Measurements from ENCODE around the gene GASK1A. TPM values are rescaled to one million over a fixed set of nuclear protein-coding genes. Genes with fewer than 3 reads are reported as not detected.
A peak's percentile ranks its signal among the peaks of the same experiment; 100 is the strongest.
"Not testable (repeated sequence)": the region's sequence is repeated elsewhere in the genome, so short reads cannot be mapped to it uniquely, and the experiment has no call there.

The GASK1A gene
- total RNA-seq: 0.09 TPM in 1 of 2 replicates, not detected in the other

DNA sequence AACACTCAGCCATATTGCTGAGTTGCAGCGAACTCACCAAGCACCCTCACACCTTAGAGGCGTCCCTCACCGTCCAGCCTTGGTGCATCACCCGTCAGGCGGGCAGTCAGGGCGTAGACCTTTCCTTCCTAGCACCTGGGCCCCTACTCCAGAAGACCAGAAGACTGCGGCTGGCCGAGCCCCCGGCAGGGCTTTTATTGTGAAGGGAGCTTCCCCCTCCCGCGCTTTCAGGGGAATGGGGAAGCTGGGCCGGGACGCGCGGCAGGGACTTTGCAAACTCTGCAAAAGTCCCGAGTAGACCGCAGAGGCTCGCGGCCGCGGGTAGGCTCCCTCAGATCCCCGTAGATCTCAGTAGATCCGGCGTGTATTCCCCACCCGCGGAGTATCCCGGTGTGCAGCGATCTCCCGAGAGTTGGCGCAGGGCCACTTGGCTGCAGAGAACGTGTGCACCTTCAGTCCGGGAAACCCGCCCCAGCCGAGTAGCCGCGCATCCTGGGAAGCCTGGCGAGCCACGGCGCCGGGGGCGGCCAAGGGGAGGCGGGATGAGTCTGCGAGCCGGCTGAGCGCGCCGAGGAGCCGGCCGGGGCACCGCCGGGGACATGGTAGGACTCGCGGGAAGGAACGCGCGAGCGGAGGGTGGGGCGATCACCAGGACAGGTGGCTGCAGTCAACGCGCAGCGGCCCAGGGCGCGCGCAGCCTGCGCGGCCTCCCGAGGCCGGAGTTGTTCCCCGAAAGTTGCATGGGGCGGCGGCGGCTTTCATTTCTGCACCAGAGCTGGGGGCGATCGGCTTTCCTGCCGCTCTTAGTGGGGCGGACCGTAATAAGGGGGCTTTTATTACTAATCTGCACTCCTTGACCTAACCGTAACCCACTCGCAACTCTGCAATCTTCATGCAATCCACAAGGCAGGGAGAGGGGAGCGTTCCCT lies at the start of gene GASK1A:
Gene GASK1A (plus strand): TSS at position 268 of the 929 bp plus-strand sequence. CDS start 332 bp downstream, at position 600.
- peak; percentile 8 for DNase-seq

DNA sequence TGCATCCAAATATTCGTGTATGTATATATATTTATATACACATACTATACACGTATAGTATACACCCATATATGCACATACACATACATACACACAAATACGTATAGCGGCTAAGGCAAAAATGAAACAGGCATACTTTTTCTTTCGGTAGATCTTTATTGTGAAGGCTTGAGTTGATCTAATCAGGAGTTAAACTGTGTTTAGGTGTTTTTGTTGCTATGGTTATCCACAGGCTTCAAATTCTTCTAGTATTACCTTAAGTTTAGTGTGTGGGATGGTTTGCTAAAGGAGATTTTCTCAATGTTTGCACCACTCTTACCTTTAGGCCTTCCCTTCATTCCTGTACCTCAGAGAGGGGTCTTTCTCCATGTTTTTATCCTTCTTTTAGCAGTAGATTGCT lies 45.0 kb upstream of the GASK1A start:
- no peak for DNase-seq

DNA sequence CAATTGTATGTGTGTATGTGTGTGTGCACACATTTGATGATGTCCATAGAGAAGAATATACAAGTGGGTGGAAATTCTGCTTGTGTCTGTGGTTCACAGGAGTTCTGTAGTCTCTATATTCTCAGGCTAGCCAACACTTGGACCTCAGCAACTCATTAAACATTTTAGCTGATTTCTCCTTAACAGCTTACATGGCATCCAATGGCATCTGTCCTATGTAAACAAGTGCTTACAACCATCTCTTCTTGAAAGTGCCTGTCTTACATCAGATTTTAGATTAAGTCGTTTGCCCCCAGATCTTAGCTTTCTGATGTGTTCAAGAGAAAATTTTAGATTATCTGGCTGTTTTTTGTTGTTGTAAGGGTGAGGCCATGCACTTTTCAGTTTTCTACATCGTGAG lies 44.2 kb upstream of the GASK1A start:
- no peak for DNase-seq

GRCh38 chr3:42935472-42935871 lies 43.6 kb upstream of the GASK1A start:
- DNase-seq: no peak

DNA sequence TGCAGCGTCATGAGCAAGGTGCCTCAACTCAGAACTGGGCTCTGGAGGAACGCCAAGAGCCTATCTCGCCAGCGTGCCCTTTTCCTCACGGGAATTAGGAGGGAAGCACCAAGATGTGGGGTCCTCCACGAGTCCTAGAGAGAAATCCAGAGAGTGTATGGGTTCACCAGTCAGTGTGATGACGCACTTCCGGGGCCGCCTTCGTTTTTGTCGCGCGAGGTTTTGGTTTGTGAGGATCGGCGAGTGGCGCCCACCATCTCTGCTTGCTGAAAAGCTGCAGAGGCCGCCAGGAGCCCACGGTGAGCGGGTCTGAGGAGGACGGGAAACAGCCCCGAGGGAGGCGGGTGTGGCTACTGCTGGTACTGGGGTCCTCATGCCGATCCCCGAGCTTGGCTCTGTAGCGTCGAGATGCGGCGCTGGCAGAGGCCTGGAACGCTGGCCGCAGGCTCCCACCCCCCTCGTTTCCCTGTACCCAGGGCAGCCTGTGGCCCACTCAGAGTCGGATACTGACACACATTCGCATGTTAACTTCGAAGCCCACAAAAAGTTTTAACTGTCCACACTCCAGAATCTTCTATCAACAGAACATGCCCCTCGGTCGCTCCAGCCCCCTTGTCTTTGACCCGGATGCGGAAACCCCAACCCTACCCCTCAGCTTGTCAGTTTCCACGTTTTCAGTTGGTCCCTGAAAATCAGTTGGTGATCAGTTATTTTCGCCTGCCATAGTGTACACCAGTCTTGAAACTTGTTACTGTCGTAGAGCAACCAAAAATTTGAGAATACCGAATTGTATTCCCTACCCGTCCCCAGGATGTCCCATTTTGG lies 42.7 kb upstream of the GASK1A start:
- DNase-seq: no peak

- DNase-seq: no peak
These were observed 41.8 kb upstream of the GASK1A start for GRCh38 chr3:42937334-42937733.

DNA sequence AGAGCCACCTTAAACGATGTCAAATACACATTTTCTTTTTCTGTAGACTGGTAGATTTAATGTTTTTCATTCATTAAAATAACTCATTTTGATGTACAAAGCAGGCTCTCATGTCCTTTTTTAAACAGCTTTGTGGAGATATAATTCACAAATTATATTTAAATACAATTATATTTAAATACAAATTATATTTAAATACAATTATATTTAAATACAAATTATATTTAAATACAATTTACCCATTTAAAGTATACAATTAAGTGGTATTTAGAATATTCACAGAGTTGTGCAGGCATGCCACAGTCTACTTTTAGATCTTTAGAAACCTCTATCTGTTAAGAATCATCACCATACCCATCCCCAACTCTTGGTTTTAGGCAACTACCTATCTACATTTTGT lies 36.4 kb upstream of the GASK1A start:
- DNase-seq: no peak

DNA sequence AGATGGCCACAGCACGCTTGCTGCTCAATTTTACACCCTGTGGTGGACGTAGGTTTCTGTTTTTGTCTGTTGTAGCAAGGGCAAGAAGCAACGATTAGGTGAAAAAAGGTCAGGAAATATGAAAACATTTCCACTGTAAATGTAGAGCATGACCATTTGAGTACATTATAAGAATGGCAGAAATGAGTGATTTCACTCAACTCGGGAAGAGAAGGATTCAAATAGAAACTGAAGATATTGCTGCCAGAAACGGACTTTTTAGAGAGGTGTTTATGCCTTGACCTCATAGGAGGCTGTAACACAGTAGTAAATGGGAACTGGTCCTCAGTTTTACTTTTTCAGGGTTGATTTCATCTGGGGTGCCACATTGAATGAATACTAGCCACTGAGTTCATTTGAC lies 33.1 kb upstream of the GASK1A start:
- DNase-seq: no peak

DNA sequence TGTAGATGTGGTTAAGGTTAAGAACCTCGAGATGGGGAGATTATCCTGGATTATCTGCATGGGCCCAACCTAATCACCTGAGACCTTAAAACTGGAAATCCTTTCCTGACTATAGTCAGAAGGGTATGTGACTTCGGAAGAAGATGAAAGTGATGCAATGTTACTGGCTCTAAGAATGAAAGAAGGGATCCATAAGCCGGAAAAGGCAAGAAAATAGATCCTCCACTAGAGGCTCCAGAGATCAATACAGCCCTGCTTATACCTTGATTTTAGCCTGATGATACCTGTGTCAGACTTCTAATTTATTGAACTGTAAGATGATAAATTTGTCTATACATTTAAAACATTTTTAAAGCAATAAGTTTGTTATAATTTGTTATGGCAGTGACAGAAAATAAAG lies 21.5 kb upstream of the GASK1A start:
- DNase-seq: no peak

- peak; percentile 30 for DNase-seq
These were observed 18.8 kb upstream of the GASK1A start for GRCh38 chr3:42960282-42960681.

DNA sequence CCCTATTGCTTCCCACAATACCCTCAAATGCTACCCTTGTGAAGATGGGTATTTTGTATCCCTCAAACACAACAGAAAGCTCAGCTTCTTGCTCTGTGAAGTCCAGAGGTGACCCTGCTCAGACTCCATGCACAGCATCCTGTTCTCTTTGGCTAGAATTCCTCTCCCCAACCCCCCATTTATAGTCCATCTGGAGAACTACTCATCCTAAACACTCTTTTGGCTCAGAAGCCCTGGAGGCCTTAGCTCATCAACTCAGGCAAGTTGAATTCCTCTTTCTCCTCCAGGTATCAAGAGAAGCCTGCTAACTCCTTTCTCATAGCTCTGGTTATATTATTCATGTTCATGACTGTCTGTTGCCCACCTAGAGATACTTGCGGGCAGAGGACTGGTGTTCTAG lies 18.3 kb upstream of the GASK1A start:
- no peak for DNase-seq

- DNase-seq: peak; percentile 74
These were observed 17.5 kb upstream of the GASK1A start for GRCh38 chr3:42961633-42962032.

DNA sequence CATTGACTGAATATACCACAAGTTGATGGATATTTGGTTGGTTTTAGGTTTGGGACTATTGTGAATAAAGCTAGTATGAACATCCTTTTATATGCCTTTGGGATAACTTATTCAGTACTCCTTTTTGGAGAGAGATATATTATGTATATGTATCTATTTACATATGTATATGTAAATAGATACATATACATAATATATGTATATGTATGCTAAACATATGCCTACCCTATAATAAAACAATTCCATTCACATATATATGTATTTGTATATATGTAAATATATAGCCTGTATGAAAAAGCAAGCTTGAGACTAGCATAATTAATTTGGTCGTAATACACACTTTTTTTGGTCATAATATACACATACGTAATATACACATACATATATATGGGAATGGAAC lies 15.8 kb upstream of the GASK1A start:
- no peak for DNase-seq

DNA sequence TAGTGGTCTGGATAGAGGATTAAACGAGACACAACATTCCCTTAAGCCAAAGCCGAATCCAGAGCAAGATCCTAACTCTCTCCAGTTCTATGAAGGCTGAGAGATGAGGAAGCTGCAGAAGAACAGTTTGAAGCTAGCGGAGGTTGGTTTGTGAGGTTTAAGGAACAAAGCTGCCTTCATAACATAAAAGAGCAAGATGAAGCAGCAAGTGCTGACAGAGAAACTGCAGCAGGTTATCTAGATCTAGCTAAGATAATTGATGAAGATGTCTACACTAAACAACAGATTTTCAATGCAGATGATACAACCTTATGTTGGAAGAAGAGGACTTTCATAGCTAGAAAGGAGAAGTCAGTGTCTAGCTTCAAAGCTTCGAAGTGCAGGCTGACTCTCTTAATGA lies 14.8 kb upstream of the GASK1A start:
- no peak for DNase-seq

- no peak for DNase-seq
These were observed 8.6 kb upstream of the GASK1A start for GRCh38 chr3:42970557-42970956.

DNA sequence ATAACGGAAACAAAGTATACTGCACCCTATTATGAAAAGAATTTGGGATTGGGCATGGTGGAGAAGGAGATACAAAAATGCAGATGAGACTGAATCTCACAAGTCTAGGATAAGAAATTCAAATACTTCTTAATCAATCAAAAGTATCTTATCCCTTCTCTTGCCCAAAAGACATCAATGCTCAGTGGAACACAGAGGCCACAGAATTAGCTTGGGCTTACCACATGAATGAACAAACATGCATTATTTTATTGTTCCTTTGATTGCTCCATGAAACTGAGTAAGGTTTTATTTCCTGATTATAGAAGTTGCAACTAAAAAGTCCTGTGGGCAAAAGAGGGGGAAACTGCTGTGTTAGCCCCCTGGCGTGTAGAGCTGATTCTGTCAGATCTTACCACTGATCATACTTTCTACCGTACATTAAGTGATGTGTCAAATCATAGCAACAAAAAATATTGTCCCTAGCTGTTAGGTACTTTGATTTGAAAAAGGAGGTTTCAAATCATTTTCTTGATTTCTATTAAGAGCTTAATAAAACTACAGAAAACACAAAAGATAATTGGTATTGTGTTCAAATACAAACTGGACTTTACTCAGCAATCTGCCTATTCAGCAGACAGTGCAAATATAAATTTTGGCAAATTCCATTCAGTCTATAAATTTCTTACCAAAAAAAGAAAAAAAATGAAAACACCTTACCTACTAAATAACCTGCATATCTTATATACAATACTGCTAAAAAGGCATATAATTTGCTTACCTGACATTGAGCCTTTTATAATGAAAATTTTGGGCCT lies 7.9 kb upstream of the GASK1A start:
- no peak for DNase-seq

GRCh38 chr3:42974906-42975305 lies 4.2 kb upstream of the GASK1A start:
- not testable (repeated sequence) for DNase-seq

- DNase-seq: no peak
These were observed 3.7 kb upstream of the GASK1A start for GRCh38 chr3:42975456-42975855.

- no peak for DNase-seq
These were observed 3.2 kb upstream of the GASK1A start for GRCh38 chr3:42975955-42976354.

- no peak for DNase-seq
These were observed 1.1 kb downstream of the GASK1A start for GRCh38 chr3:42980209-42980608.

DNA sequence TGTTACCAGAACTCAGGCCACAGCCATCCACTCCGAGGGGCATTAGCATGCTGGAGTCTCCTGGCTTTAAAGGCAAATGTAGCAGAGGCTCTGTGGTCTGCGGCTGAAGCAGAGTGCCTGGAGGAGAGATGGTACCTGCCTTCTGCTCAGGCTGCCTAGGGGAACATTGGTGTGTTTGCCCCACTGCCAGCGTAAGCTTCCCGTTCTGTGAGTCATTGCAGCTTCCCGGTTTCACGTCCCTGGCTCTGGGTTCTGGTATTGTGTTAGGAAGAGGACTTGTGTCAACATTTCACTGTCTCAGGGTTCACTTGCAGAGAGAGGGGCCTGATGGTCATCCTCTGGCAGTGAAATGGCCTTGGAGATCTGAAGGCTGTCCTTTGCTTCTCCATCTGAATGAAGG lies 1.8 kb downstream of the GASK1A start:
- peak; percentile 27 for DNase-seq

- DNase-seq: no peak
These were observed 3.7 kb downstream of the GASK1A start for GRCh38 chr3:42982645-42983412.
